Measurements from ENCODE around the gene RPS19BP1. TPM values are rescaled to one million over a fixed set of nuclear protein-coding genes. Genes with fewer than 3 reads are reported as not detected.

The RPS19BP1 gene
- total and polyA plus RNA-seq, 2 donors (not counting 1 experiment from before 2014, with no cell fraction given) = 60.3 to 74.8 TPM

DNA sequence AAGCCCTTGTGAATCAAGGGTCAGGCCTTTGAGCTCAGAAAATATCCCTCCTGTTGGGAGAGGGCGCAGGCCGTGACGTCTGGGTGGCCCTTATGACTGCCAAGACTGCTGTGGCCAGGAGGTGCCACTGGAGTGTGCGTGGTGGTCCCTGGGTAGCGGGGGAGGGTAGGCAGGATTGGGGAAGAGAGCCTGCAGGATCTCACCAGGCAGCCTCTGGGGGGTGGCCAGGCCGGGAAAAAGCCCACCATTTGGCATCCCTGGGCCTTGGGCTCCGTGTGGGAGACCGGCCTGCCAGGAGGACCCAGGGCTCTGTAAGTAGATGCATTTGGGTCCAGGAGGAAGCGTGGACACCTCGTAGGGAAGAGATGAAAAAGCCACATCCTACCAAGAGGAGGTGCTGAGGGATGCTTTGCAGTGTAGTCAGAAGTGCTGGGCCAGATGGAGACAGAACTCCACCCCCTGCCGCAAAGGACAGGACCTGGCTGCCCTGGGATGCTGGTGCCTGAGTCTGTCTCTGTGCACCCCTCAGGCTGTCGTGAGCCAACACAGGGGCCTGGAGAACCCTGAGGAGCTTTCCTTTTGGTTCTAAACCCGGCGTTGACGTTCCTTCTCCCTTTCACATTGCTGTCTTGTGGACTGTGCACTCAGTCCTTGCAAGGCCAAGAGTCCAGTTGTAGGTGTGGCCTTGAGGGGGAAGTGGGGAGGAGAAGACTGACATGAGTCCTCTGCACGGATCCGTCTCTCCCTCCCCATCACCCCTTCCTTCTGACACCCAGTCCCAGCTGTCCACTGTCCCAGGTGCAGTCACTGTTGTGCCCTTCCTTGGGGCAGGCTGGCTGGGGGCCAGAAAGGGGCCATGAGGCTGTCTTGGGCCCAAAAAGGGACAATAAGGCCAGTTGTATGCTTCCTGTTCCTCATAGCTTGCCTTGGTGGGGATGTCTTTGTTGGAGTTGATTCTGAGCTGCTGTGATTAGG lies 43.2 kb downstream of the RPS19BP1 start:
- no peaks in the 10 kb centered on the region for H3K27me3 Mint-ChIP-seq
- Histone ChIP-seq H3K36me3 (replicated peaks in 1 of 2; ENCODE audit: control extremely low read depth in 1 of 2, control insufficient read depth in 1 of 2, extremely low read depth in 1 of 2, insufficient read depth in 2 of 2, low read length in 1 of 2) (peaks cover 0 to 3% of the 10 kb centered on the region in 2 experiments), H2AFZ (ENCODE audit: insufficient read depth, low read depth, low read length, poor library complexity, severe bottlenecking) (peak overlapping the region; percentile 46), H3K79me2 (ENCODE audit: control insufficient read depth, insufficient read depth, low read length) (no peaks in the 10 kb centered on the region), H3K27ac (ENCODE audit: low read length in 2 of 2) (no peak overlapping the region), H3K4me1 (ENCODE audit: control insufficient read depth in 2 of 2, insufficient read depth in 2 of 2, low read length in 2 of 2) (peaks cover 4 to 14% of the 10 kb centered on the region in 2 donors), H3K4me3 (ENCODE audit: control extremely low read depth in 1 of 5, extremely low read depth in 1 of 5, insufficient read depth in 1 of 5, low read depth in 2 of 5, low read length in 4 of 5) (peak overlapping the region in 2 of 5 experiments; percentile 12 to 37), H3K4me2 (replicated peaks; ENCODE audit: low read depth, low read length, poor library complexity, severe bottlenecking) (peak overlapping the region; percentile 66), H3K9ac (ENCODE audit: low read length) (no peak overlapping the region), H4K20me1 (ENCODE audit: control insufficient read depth, insufficient read depth, low read length, poor library complexity, severe bottlenecking) (no peaks in the 10 kb centered on the region), H3K9me3 (ENCODE audit: control extremely low read depth in 1 of 3, control insufficient read depth in 2 of 3, insufficient read depth in 1 of 3, low read length in 2 of 3) (no peaks in the 10 kb centered on the region), H3K27me3 (replicated peaks in 1 of 4; ENCODE audit: control extremely low read depth in 1 of 4, control insufficient read depth in 3 of 4, insufficient read depth in 4 of 4, low read length in 3 of 4) (no peaks in the 10 kb centered on the region)
- WGBS (ENCODE audit: insufficient coverage) = 97% methylated on average over 12 of the region's 17 CpGs
- ChIA-PET CTCF (interaction anchor here (0.6 to 10.4 kb wide), 16 partner anchors 9 to 555 kb away, joined by 3 to 166 read pairs (median 6); partner anchors contain the start of genes MIEF1 and TAB1), POLR2A (interaction anchor here (0.6 to 1.7 kb wide), 8 partner anchors 13 to 451 kb away, joined by 3 to 22 read pairs (median 4); partner anchors contain the start of genes ATF4, MIEF1, RPL3 and TAB1)
- peak overlapping the region; percentile 59 for H3K4me3 Mint-ChIP-seq
- DNase-seq (no peak), ATAC-seq (ENCODE audit: low read depth) (no peak)
- H3K27ac Mint-ChIP-seq = peak overlapping the region; percentile 79
- TF ChIP-seq, protein P1, sequence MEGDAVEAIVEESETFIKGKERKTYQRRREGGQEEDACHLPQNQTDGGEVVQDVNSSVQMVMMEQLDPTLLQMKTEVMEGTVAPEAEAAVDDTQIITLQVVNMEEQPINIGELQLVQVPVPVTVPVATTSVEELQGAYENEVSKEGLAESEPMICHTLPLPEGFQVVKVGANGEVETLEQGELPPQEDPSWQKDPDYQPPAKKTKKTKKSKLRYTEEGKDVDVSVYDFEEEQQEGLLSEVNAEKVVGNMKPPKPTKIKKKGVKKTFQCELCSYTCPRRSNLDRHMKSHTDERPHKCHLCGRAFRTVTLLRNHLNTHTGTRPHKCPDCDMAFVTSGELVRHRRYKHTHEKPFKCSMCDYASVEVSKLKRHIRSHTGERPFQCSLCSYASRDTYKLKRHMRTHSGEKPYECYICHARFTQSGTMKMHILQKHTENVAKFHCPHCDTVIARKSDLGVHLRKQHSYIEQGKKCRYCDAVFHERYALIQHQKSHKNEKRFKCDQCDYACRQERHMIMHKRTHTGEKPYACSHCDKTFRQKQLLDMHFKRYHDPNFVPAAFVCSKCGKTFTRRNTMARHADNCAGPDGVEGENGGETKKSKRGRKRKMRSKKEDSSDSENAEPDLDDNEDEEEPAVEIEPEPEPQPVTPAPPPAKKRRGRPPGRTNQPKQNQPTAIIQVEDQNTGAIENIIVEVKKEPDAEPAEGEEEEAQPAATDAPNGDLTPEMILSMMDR (IDR thresholded peaks at IDR 0.05) = no peak
- no peak for TF ChIP-seq EZH2 (IDR thresholded peaks at IDR 0.05; ENCODE audit: borderline replicate concordance, insufficient read depth, low read depth, low read length, poor library complexity, severe bottlenecking)
- no peaks in the 10 kb centered on the region for H3K9me3 Mint-ChIP-seq (ENCODE audit: insufficient read depth)
- peaks cover 21% of the 10 kb centered on the region for H3K4me1 Mint-ChIP-seq
- intact Hi-C loops (cut with micrococcal nuclease) = loop anchor here (2.0 kb wide), 1 partner anchor 43 kb away; no protein-coding TSS in a partner anchor

Data from B cell (primary cell).